Liver (tissue), 9 donors: ENCODE results near the gene ZNF239. TPM values are rescaled to one million over a fixed set of nuclear protein-coding genes. Genes with fewer than 3 reads are reported as not detected.

Source experiments
- DNase-seq: peaks from one replicate; pipeline ENCODE4 v3.0.0-alpha.2; 2017; ENCODE audit warnings: low spot score
- H3K27ac ChIP-seq, 2 donors: one replicate each; pipeline ENCODE4 v1.7.0; 2013; ENCODE audit warnings: inconsistent platforms in 2 of 2, low read length in 2 of 2, control low read depth in 1 of 2, low read depth in 1 of 2, mild to moderate bottlenecking in 1 of 2
- H3K27me3 ChIP-seq, 4 donors: one replicate each; pipeline versions ENCODE4 v1.6.1 to v1.7.0; 2013; ENCODE audit warnings: low read length in 3 of 4, inconsistent platforms in 1 of 4, mild to moderate bottlenecking in 1 of 4, moderate library complexity in 1 of 4; ENCODE audit not compliant: control insufficient read depth in 4 of 4, insufficient read depth in 4 of 4
- H3K36me3 ChIP-seq, 4 donors: one replicate each; pipeline versions ENCODE4 v1.6.1 to v1.7.0; 2013; ENCODE audit warnings: low read length in 3 of 4, mild to moderate bottlenecking in 3 of 4, low read depth in 1 of 4, moderate library complexity in 1 of 4; ENCODE audit not compliant: control insufficient read depth in 4 of 4, insufficient read depth in 3 of 4
- H3K4me1 ChIP-seq, 4 donors: one replicate each; pipeline versions ENCODE4 v1.6.1 to v1.7.0; 2013; ENCODE audit warnings: low read length in 3 of 4, mild to moderate bottlenecking in 3 of 4, moderate library complexity in 1 of 4; ENCODE audit not compliant: control insufficient read depth in 4 of 4, insufficient read depth in 4 of 4
- H3K4me3 ChIP-seq, 3 donors: one replicate each; pipeline versions ENCODE4 v1.6.1 to v1.7.0; 2013; ENCODE audit warnings: low read length in 3 of 3, control low read depth in 1 of 3, low read depth in 1 of 3, mild to moderate bottlenecking in 1 of 3
- H3K9ac ChIP-seq, 2 donors: one replicate each; pipeline ENCODE4 v1.7.0; 2013; ENCODE audit warnings: low read length in 2 of 2, mild to moderate bottlenecking in 2 of 2, moderate library complexity in 2 of 2, control low read depth in 1 of 2, low read depth in 1 of 2
- H3K9me3 ChIP-seq, 4 donors: one replicate each; pipeline versions ENCODE4 v1.6.1 to v1.7.0; 2013; ENCODE audit warnings: low read length in 3 of 4; ENCODE audit not compliant: control insufficient read depth in 4 of 4
- EGR1 ChIP-seq, 2 donors: IDR thresholded peaks; 2 replicates each; pipeline ENCODE4 v1.6.1; 2016 to 2018; ENCODE audit warnings: antibody characterized with exemption in 2 of 2, low read depth in 2 of 2
- FOXA1 ChIP-seq: IDR thresholded peaks from 2 replicates; pipeline ENCODE4 v1.6.1; 2016; ENCODE audit warnings: antibody characterized with exemption
- GABPA ChIP-seq, 2 donors: IDR thresholded peaks in 1 of 2; conservative IDR thresholded peaks in 1 of 2; 2 replicates each; pipeline ENCODE4 v1.6.1; 2016; ENCODE audit warnings: antibody characterized with exemption in 2 of 2, mild to moderate bottlenecking in 1 of 2, moderate library complexity in 1 of 2
- HNF4A ChIP-seq, 2 donors: conservative IDR thresholded peaks; 2 replicates each; pipeline ENCODE4 v1.6.1; 2016; ENCODE audit warnings: antibody characterized with exemption in 2 of 2, mild to moderate bottlenecking in 2 of 2
- JUND ChIP-seq, 2 donors: IDR thresholded peaks; 2 replicates each; pipeline ENCODE4 v1.6.1; 2016; ENCODE audit warnings: antibody characterized with exemption in 2 of 2
- NR2F2 ChIP-seq: IDR thresholded peaks from 2 replicates; pipeline ENCODE4 v1.6.1; 2016; ENCODE audit warnings: antibody characterized with exemption
- RAD21 ChIP-seq, 2 donors: IDR thresholded peaks; 2 replicates each; pipeline ENCODE4 v1.6.1; 2016; ENCODE audit warnings: antibody characterized with exemption in 2 of 2, mild to moderate bottlenecking in 2 of 2
- RXRA ChIP-seq, 2 donors: IDR thresholded peaks; 2 replicates each; pipeline ENCODE4 v1.6.1; 2017 to 2018; ENCODE audit warnings: antibody characterized with exemption in 2 of 2, mild to moderate bottlenecking in 1 of 2
- SP1 ChIP-seq: IDR thresholded peaks from 2 replicates; pipeline ENCODE4 v1.6.1; 2018; ENCODE audit warnings: antibody characterized with exemption, mild to moderate bottlenecking
- TAF1 ChIP-seq: conservative IDR thresholded peaks from 2 replicates; pipeline ENCODE4 v1.6.1; 2016; ENCODE audit warnings: antibody characterized with exemption, mild to moderate bottlenecking
- YY1 ChIP-seq: IDR thresholded peaks from 2 replicates; pipeline ENCODE4 v1.6.1; 2016; ENCODE audit warnings: antibody characterized with exemption, mild to moderate bottlenecking
- WGBS: extraction: QIAGEN DNeasy Blood & Tissue Kit; methylation state at CpG from one replicate; pipeline ENCODE4 v1.1.7; 2013; 5-methylcytosine and 5-hydroxymethylcytosine counted together
- polyA plus RNA-seq, 2 donors: library from polyadenylated mRNA; stranded (reverse) in 1 of 2; unstranded in 1 of 2; fragments of 200-250 nt in 1 of 2; fragments of >200 nt in 1 of 2; fragmentation: Nextera tagmentation in 1 of 2; extraction: Ambion mirVana in 1 of 2; gene quantifications; one replicate each; pipeline versions ENCODE4 v1.2.1 to v1.2.3, GENCODE V29; 2013 to 2015
- total RNA-seq, 2 donors: library from RNA; depleted of rRNA; stranded (reverse); fragments of >200 nt; gene quantifications; one replicate each; pipeline ENCODE4 v1.2.3, GENCODE V29; 2014
- TF ChIP-seq, protein P1 (sequence below): fragments of 150-350 bp; IDR thresholded peaks from 2 replicates; pipeline ENCODE4 v1.5.1; 2017; ENCODE audit warnings: improper control_type of control experiment, low read depth, low read length; ENCODE audit not compliant: missing input control
- TF ChIP-seq, protein P2 (sequence below): IDR thresholded peaks from 2 replicates; pipeline ENCODE4 v1.6.1; 2016; ENCODE audit warnings: antibody characterized with exemption, mild to moderate bottlenecking
- TF ChIP-seq, protein P3 (sequence below): IDR thresholded peaks from 2 replicates; pipeline ENCODE4 v1.6.1; 2016; ENCODE audit warnings: antibody characterized with exemption
- TF ChIP-seq, protein P4 (sequence below): IDR thresholded peaks from 2 replicates; pipeline ENCODE4 v1.6.1; 2016; ENCODE audit warnings: antibody characterized with exemption
- TF ChIP-seq, protein P5 (sequence below): IDR thresholded peaks from 2 replicates; pipeline ENCODE4 v1.6.1; 2016; ENCODE audit warnings: antibody characterized with exemption
- donor health status: healthy.
- donor health status: healthy.
- donor health status: healthy.
- donor health status: healthy.
- donor health status: healthy.

Gene ZNF239
- total and polyA plus RNA-seq, 4 donors, result 0.57 to 2.1 (median 1.1) TPM

DNA sequence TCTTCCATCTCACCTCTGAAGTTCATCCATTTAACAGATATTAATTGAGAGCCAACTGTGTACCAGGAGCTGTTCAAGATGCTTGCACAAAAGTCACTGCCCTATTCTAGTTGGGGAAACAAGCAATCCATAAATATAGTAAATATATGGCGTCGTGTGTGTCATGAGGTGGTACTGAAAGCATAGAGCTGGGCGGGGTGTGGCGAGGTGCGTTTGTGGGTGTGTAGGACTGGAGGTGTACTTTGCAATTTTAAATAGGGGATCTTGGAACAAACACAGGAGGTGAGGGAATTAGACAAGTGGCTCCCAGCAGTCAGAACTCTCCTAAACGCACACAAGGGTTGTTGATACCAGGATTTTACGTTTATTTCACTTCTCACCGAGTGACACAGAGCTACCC is 490 bp upstream of the ZNF239 start:
- H3K9ac ChIP-seq, result no peak overlapping the region
- H3K9me3 ChIP-seq, result peaks cover 0 to 2% (median 0%) of the 10 kb centered on the region in 4 donors
- no peaks in the 10 kb centered on the region for H3K27me3 ChIP-seq
- no peak overlapping the region for H3K27ac ChIP-seq
- peaks cover 0 to 3% (median 0%) of the 10 kb centered on the region in 4 donors for H3K4me1 ChIP-seq
- WGBS, result 90% methylated on average over 8 of the region's 8 CpGs
- DNase-seq, result no peak
- TF ChIP-seq GABPA (IDR thresholded peaks at IDR 0.05 in 1 of 2, conservative IDR thresholded peaks at IDR 0.05 in 1 of 2), result no peak
- TF ChIP-seq JUND (IDR thresholded peaks at IDR 0.05), result no peak
- TF ChIP-seq, protein P1, sequence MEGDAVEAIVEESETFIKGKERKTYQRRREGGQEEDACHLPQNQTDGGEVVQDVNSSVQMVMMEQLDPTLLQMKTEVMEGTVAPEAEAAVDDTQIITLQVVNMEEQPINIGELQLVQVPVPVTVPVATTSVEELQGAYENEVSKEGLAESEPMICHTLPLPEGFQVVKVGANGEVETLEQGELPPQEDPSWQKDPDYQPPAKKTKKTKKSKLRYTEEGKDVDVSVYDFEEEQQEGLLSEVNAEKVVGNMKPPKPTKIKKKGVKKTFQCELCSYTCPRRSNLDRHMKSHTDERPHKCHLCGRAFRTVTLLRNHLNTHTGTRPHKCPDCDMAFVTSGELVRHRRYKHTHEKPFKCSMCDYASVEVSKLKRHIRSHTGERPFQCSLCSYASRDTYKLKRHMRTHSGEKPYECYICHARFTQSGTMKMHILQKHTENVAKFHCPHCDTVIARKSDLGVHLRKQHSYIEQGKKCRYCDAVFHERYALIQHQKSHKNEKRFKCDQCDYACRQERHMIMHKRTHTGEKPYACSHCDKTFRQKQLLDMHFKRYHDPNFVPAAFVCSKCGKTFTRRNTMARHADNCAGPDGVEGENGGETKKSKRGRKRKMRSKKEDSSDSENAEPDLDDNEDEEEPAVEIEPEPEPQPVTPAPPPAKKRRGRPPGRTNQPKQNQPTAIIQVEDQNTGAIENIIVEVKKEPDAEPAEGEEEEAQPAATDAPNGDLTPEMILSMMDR, result no peak
- no peak for TF ChIP-seq HNF4A (conservative IDR thresholded peaks at IDR 0.05)
- TF ChIP-seq EGR1 (IDR thresholded peaks at IDR 0.05; ENCODE audit: low read depth in 2 of 2), result no peak
- H3K36me3 ChIP-seq, result no peaks in the 10 kb centered on the region
- peak overlapping the region in 1 of 3 donors; percentile 85 for H3K4me3 ChIP-seq

DNA sequence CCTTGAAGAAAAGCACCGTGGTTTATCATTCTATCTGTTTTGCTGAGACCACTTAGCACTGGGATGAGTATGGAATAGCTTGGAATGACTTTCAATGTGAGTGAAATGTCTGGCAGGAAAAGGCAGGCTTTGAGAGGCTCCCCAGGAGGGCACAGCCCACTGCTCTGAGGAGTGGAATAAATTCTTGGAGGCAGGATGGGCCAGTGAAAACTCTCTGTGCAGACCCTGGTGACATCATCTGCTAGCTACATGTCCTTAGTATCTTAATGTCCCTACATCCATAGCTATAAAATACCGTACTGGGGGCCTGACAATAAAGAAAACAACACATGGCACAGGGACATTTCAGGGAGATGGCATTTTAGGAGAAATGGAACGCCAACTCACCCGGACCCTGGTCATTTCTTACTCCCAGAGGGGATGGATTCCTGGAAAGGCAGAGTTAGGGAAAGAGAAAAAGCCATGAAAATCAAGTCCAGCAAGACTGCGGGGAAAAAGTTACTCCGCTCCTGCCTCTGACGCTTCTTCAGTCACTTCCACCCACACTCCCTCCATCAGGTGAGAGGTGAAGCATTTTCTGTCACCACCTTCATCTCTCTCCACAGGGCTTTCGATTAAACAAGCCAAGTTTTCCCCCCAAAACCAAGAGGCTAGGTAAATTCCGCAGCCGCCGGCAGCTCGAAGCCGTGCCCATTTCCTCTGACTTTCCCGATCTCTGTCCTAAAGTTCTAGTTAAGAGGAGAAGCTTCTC is 991 bp downstream of the ZNF239 start:
- Histone ChIP-seq H3K4me1 (peaks cover 0 to 3% (median 0%) of the 10 kb centered on the region in 4 donors), H3K9me3 (peaks cover 0 to 2% (median 0%) of the 10 kb centered on the region in 4 donors), H3K4me3 (peak overlapping the region; percentile 44 to 85 (median 73)), H3K27me3 (no peaks in the 10 kb centered on the region), H3K36me3 (no peaks in the 10 kb centered on the region), H3K27ac (peak overlapping the region in 1 of 2 donors; percentile 40), H3K9ac (no peak overlapping the region)
- WGBS, result 67% methylated on average over 14 of the region's 14 CpGs
- TF ChIP-seq, protein P2, sequence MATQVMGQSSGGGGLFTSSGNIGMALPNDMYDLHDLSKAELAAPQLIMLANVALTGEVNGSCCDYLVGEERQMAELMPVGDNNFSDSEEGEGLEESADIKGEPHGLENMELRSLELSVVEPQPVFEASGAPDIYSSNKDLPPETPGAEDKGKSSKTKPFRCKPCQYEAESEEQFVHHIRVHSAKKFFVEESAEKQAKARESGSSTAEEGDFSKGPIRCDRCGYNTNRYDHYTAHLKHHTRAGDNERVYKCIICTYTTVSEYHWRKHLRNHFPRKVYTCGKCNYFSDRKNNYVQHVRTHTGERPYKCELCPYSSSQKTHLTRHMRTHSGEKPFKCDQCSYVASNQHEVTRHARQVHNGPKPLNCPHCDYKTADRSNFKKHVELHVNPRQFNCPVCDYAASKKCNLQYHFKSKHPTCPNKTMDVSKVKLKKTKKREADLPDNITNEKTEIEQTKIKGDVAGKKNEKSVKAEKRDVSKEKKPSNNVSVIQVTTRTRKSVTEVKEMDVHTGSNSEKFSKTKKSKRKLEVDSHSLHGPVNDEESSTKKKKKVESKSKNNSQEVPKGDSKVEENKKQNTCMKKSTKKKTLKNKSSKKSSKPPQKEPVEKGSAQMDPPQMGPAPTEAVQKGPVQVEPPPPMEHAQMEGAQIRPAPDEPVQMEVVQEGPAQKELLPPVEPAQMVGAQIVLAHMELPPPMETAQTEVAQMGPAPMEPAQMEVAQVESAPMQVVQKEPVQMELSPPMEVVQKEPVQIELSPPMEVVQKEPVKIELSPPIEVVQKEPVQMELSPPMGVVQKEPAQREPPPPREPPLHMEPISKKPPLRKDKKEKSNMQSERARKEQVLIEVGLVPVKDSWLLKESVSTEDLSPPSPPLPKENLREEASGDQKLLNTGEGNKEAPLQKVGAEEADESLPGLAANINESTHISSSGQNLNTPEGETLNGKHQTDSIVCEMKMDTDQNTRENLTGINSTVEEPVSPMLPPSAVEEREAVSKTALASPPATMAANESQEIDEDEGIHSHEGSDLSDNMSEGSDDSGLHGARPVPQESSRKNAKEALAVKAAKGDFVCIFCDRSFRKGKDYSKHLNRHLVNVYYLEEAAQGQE, result no peak
- TF ChIP-seq SP1 (no peak), NR2F2 (no peak), TAF1 (no peak), RXRA (IDR thresholded peaks at IDR 0.05) (no peak), HNF4A (conservative IDR thresholded peaks at IDR 0.05) (no peak), FOXA1 (no peak), EGR1 (IDR thresholded peaks at IDR 0.05; ENCODE audit: low read depth in 2 of 2) (no peak), JUND (IDR thresholded peaks at IDR 0.05) (no peak), RAD21 (IDR thresholded peaks at IDR 0.05) (no peak), YY1 (no peak)
- TF ChIP-seq, protein P3, sequence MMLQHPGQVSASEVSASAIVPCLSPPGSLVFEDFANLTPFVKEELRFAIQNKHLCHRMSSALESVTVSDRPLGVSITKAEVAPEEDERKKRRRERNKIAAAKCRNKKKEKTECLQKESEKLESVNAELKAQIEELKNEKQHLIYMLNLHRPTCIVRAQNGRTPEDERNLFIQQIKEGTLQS, result no peak
- TF ChIP-seq, protein P1, result no peak
- TF ChIP-seq, protein P4, sequence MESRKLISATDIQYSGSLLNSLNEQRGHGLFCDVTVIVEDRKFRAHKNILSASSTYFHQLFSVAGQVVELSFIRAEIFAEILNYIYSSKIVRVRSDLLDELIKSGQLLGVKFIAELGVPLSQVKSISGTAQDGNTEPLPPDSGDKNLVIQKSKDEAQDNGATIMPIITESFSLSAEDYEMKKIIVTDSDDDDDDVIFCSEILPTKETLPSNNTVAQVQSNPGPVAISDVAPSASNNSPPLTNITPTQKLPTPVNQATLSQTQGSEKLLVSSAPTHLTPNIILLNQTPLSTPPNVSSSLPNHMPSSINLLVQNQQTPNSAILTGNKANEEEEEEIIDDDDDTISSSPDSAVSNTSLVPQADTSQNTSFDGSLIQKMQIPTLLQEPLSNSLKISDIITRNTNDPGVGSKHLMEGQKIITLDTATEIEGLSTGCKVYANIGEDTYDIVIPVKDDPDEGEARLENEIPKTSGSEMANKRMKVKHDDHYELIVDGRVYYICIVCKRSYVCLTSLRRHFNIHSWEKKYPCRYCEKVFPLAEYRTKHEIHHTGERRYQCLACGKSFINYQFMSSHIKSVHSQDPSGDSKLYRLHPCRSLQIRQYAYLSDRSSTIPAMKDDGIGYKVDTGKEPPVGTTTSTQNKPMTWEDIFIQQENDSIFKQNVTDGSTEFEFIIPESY, result no peak
- TF ChIP-seq, protein P5, sequence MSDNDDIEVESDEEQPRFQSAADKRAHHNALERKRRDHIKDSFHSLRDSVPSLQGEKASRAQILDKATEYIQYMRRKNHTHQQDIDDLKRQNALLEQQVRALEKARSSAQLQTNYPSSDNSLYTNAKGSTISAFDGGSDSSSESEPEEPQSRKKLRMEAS, result no peak
- no peak for DNase-seq
